Measurements from ENCODE around the gene CSMD2.

GRCh38 chr1:33914531-33914930, 250.5 kb downstream of the CSMD2 start:
- TF ChIP-seq CTCF (IDR thresholded peaks at IDR 0.05) (no peak), EZH2 (IDR thresholded peaks at IDR 0.05) (no peak)

Measured in neural progenitor cell (in vitro differentiated cells).